HG03565 (cell line): Measurements from ENCODE around the gene DNAH6.
"Not testable (repeated sequence)": the region's sequence is repeated elsewhere in the genome, so short reads cannot be mapped to it uniquely, and the experiment has no call there.

ENCODE experiments used
- ATAC-seq: cut with Tn5 transposase; IDR thresholded peaks from one replicate; pipeline ENCODE4 v1.9.1; 2021; ENCODE audit warnings: mild to moderate bottlenecking, moderate library complexity; ENCODE audit not compliant: unreplicated experiment

Gene DNAH6

DNA sequence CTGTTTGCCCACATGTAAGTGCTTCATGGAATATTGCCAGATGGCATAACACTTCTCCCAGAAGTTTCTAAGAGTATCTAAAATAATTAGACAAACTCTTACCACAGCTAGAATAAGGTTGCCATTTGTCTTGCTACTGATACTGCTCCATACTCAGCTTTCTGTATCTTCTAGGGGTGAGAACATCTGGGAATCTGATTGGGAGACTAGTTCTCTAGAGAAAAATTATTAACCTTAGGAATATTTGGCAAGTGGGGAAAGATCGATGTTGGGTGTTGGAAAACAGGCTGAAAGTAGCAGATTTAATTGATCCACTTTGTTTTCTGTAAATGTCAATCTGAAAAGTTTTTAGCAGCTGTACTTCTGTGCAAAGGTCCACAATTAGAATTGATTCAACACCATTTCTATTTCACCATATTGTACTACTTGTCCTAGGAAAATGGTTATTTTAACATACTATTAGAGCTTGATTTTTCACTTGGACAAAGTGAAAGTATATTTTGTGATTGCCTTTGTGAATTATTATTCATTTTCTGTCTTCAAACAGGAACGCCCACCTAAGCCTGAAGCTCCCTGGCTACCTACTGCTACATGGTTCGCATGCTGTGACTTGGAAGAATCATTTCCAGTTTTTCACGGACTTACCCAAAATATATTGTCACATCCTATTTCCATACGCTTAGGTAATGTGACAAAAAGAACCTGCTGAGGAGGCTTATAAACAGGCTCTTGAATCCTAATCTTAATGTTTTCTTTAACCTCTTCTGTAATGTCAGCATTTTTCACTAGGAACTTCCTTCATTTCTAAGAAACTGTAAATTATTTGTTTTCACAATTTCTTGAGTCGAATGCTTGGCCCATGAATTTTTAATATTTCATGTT is 216.8 kb downstream of the DNAH6 start:
- ATAC-seq = no peak

DNA sequence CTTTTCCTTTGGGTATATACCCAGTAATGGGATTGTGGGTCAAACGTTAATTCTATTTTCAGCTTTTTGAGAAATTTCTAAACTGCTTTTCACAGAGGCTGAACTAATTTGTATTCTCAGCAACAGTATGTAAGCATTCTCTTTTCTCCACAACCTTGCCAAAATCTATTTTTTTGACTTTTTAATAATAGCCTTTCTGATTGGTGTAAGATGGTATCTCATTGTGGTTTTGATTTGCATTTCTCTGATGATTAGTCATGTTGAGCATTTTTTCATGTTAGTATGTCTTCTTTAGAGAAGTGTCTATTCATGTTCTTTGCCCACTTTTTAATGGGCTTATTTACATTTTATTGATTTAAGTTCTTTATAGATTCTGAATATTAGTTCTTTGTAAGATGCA is 219.1 kb downstream of the DNAH6 start:
- ATAC-seq = peak; percentile 46

DNA sequence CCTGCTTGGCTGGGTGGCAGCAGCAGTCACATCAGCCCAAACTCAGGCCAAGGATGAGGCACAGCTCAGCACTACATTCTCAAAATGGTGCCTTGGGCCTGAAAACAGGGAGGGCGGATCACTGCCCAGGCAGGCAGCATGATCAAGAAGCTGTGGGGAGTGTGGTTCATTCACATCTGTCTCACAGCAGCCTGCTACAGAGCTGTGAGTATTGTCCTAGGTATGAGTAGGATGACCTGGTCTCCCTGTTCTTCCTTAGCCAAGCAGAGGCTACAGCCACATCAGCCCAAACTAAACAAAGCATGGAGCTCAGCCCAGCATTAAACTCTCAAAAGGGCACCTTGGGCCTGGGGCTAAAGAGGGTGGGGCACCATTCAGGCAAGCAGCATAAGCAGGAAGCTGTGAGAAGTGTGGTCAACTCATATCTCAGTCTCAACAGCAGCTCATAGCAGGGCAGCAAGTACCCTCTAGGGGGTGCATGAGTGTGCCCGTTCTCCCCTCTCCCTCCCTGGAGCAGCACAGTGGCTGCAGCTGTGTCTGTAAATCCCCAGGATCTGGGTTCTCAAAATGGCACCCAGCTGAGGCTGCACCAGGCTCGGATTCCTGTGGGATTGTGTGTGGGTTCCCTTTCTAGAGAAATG is 225.0 kb downstream of the DNAH6 start:
- ATAC-seq = peak; percentile 97

DNA sequence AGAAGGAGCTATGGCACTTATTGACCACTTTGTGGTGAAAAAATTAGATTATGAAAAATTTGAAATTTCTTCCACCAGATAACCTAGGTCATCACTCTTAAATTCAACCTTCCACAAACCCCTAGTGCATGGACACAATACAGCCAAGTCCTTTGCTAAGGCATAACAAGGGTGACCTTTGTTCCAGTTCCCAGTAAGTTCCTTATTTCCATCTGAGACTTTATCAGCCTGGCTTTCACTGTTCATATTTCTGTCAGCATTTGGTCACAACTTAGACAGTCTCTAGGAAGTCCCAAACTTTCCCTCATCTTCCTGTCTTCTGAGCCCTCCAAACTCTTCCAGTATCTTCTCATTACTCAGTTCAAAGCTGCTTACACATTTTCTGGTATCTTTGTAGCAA is 232.0 kb downstream of the DNAH6 start:
- no peak for ATAC-seq

- no peak for ATAC-seq
These were observed 233.1 kb downstream of the DNAH6 start for GRCh38 chr2:84749442-84749841.

DNA sequence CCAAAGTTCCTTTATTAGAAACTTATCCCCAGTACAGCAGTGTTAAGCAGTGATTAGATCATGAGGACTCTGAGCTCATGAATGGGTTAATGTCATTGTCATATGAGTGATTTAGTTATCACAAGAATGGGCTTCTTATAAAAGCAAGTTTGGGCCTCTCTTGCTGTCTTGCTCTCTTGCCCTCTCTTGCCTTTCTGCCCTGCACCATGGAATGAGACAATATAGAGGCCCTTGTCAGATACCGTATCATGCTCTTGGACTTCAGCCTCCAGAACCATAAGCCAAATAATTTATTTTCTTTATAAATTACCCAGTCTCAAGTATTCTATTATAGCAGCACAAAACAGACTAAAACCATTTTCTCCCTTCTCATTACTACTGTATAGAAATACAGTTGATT is 238.8 kb downstream of the DNAH6 start:
- no peak for ATAC-seq

DNA sequence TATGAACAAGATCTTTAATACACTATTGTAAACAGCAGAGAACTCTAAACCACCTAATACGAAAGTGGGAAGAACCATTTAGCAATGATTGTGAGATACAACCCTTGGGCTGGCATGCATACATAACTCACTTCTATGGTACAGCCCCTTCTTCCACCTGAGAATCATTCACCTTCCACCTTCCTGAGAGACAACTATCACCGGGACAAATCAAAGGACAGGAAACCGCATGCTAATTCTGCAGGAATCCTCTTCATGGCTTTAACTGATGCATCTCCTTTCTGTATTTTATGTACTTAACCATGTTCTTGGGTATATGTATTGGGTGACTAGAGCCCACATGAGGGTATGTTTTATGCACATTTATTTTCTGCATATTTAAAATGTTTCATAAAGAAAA is 241.3 kb downstream of the DNAH6 start:
- no peak for ATAC-seq

- no peak for ATAC-seq
These were observed 250.5 kb downstream of the DNAH6 start for GRCh38 chr2:84766791-84767190.

GRCh38 chr2:84768840-84769239 is 252.5 kb downstream of the DNAH6 start:
- no peak for ATAC-seq

DNA sequence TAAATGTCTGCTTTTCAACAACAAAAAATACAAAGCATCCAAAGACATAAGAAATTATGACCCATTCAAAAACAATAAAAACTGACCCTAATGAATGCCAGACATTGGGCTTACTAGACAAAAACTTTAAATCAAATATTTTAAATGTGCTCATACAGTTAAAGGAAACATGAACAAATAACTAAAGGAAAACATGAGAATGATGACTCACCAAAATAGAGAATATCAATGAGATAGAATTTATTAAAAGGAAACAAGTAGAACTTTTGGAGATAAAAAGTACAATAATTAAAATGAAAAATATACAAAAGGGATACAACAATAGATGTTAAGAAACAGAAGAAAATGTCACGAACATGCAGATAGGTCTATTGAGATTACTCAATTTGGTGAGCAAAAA is 254.0 kb downstream of the DNAH6 start:
- ATAC-seq = no peak

- ATAC-seq = no peak
These were observed 255.0 kb downstream of the DNAH6 start for GRCh38 chr2:84771251-84771650.

DNA sequence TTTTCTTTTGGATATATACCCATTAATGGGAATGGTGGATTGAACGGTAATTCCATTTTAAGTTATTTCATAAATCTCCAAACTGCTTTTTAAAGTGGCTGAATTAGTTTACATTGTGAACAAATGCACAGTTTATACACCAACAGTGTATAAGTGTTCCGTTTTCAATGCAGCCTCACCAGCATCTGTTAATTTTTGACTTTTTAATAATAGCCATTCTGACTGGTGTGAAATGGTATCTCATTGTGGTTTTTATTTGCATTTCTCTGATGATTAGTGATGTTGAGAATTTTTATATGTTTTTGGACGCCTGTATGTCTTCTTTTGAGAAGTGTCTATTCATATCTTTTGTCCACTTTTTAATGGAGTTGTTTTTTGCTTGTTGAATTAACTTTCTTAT is 257.3 kb downstream of the DNAH6 start:
- not testable (repeated sequence) for ATAC-seq

DNA sequence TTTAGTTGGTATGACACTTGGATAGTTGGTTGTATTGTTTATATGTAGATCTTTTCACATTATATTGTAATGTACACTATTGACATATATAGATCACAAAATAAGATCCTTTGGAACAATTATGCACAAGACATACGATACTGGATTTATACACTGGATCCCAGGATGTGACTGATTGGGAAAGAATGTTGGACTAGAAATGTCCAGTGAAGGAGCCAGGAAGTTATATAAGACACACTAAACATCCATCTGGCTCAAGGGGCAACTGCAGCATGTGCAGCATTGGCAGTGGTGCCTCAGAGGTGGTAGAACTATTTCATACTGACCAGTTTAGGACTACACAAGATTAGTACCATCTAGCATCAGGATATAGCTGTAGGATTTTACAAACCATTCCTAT is 259.7 kb downstream of the DNAH6 start:
- ATAC-seq = no peak

DNA sequence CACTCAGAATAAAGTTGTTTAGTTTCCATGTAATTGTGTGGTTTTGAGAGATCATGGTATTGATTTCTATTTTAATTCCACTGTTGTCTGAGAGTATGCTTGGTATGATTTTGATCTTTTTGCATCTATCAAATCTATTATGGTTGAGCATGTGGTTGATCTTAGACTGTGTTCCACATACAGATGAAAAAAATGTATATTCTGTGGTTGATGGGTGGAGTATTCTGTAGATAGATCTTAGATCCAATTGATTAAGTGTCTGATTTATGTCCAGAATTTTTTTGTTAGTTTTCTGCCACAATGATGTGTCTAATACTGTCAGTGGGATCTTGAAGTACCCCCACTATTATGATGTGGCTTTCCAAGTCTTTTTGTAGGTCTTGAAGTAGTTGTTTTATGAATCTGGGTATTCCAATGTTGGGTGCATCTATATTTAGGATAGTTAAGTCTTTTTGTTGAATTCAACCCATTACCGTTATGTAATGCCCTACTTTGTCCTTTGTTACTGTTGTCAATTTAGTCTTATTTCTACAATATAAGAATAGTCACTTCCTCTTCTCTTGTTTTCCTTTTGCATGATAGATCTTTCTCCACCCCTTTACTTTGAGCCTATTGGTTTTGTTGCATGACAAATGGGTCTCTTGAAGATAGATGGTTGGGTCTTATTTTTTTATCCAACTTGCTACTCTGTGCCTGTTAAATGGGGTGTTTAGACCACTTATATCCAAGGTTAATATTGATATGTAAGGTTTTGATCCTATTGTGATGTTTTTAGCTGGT is 262.8 kb downstream of the DNAH6 start:
- ATAC-seq = no peak

GRCh38 chr2:84779781-84780180 is 263.5 kb downstream of the DNAH6 start:
- no peak for ATAC-seq

DNA sequence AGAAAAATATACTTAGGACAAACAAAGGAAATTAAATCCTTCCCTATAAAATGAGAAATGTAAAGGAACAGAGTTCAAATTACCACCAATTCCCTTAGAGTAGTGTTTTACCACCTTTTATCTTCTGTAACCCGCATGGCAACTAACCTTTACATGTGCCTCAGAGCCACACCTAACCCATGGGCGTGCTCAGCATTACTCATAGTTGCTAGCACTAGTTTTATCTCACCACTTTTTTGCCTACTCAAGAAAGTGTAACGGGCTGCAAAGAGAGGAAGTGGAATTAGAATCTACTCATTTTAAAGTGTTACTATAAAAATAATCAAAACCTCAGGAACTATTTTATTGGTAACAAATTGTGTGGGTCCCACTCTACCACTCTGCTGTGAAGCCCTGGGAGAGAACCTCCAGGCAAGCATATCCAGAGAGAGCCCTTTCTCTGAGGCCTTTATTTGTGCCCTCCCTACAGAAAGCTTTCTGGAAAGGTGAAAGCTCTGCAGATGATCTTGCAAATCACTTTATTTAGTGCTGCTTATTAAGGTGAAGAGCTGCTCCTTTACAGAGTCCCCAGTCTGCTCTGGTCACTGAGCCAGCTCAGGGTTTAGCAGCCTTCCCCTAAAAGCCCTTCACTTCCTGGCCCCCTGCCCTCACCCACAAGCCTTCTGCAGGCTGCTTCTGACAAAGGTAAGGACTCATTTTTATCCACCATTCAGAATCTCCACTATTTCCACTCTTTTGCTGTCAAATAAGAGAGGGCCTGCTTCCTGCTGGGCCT is 265.8 kb downstream of the DNAH6 start:
- peak; percentile 92 for ATAC-seq

- no peak for ATAC-seq
These were observed 266.6 kb downstream of the DNAH6 start for GRCh38 chr2:84782717-84783442.

- no peak for ATAC-seq
These were observed 269.7 kb downstream of the DNAH6 start for GRCh38 chr2:84785950-84786349.

- no peak for ATAC-seq
These were observed 270.3 kb downstream of the DNAH6 start for GRCh38 chr2:84786601-84787000.

DNA sequence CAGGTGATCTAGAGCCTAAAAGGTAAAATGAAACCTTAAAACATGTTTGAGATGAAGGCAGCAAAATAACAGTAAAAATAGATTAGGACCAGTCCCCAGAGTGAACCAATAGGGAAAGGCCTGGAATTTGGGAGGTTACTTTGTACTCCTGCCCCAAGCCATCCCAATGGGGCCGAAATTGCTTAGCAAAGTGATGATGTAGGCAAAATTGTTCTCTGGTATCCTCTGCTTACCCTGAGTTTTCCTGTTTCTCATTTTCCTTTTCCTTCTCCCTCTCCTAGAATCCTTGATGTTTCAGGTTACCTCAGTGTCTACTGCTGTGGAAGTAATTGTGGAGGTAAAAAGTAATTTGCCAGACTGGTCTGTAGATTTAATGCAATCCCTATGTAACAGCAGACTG is 271.7 kb downstream of the DNAH6 start:
- ATAC-seq = no peak
